HUDEP-2 (cell line): ENCODE data around the gene PERM1.
"Not testable (repeated sequence)": the region's sequence is repeated elsewhere in the genome, so short reads cannot be mapped to it uniquely, and the experiment has no call there.

Experiments
- DNase-seq, 76 experiments: peaks; one replicate each; lab custom pipeline; 2025; ENCODE audit not compliant: unreplicated experiment in 76 of 76; lab: John Stamatoyannopoulos, UW

The PERM1 gene

DNA sequence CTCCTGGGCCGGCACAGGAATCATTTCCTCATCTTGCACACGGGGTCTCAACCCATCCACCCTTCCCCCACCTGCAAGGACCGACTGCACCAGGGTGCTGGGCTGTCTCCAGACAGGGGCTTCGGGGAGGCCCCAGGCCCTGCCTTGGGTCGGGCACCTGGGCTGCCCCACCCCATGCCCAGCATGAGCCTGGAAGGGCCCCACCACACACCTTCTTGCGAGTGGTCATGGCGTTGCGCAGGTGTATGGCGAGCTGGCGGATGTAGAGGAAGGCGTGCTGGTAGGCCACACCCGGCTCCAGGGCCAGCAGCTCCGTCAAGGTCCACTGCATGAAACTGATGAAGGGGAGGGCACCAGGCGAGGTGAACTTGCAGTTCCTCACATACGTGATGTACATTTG lies 29.7 kb downstream of the PERM1 start:
- no peak for DNase-seq

DNA sequence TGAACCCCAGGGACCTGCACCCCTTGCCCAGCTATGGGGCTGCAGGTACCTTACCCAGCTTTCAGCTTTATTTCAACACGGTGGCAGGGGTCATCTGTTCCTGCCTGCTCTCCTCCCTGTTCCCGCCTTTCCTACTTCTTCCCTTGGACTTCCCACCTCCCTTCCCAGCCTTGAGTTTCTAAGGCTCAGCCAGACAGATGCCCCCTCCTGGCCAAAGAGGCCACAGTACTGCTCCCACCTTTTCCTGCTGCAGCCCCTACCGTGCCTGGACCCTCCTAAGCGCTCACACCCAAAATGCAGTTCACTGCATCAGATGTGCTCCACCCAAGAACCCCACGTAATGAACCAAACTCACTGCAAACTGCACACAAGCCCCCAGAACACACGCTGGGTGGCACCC lies 30.5 kb downstream of the PERM1 start:
- no peak for DNase-seq

- DNase-seq: no peak
Observed at GRCh38 chr1:950881-951280, 31.0 kb downstream of the PERM1 start.

DNA sequence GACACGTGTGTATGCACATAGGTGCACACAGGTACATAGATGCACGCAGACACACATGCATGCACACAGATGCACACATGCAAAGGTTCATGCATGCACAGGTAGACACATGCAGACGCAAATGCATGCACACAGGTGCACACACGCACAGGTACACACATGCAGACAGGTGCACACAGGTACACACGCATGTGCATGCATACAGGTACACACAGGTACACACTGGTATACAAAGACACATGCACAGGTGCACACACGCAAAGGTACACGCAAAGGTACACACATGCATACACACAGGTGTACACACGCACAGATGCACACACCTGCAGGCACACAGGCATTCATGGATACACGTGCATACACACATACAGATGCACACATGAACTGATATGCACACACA lies 31.6 kb downstream of the PERM1 start:
- DNase-seq: no peak

DNA sequence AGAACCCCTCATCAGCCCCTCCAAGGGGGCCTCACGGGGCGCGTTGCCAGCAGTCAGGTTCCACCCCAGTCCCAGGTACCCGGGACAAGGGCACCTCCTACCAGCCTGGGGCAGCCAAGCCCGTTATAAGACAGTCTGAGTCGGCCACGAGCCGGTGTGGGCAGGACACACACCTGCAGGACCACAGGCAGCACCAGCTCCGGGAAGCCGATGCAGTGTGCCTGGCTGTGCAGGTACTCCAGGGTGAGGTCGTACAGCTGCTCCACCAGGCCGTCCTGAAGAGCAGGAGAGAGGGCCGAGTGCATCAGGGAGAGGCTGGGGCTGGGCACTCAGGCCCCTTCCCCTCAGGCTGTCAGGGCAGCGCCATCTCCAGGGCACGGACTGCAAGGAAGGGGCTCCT lies 33.9 kb downstream of the PERM1 start:
- no peak for DNase-seq

- DNase-seq: not testable (repeated sequence)
Observed at GRCh38 chr1:946811-947210, 35.1 kb downstream of the PERM1 start.

DNA sequence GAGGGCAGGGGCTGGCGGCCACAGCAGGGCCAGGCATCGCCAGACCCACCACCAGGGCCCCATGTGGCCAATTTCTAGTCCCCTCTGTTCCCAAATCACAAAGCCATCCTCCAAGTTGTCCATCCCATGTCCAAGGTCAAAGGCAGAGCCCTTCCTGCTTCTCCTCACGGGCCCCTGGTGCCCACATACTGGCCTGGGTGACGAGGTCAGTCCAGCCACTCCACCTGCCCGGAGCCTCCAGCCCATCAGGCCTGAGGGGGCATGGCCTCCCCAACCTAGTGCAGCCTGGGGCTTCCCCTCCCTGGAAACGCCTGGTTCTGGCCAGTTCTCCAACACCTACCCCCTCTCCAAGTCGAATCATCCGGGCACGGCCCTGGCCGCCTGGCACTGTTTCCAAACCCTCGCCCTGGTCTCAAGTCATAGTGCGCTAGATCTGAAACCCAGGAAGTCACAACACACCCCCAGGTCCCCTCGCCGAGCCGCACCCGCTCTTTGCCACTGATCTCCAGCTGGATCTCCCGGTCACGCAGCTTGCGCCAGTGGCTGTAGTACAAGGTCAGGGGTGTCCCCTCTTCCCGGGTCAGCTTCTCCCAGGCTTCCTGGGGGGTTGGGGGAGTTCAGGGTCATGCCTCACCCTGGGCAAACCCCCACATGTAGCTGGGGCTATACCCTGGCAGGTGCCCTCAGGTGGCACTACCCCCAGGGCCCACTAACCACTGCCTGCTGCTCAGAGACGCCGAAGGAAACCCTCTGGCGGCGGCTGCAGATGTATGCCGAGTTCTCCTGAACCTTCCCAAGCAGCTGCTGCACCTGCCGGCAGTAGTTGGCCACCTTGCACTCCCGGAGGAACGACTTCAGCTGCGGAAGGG lies 36.0 kb downstream of the PERM1 start:
- DNase-seq: no peak

DNA sequence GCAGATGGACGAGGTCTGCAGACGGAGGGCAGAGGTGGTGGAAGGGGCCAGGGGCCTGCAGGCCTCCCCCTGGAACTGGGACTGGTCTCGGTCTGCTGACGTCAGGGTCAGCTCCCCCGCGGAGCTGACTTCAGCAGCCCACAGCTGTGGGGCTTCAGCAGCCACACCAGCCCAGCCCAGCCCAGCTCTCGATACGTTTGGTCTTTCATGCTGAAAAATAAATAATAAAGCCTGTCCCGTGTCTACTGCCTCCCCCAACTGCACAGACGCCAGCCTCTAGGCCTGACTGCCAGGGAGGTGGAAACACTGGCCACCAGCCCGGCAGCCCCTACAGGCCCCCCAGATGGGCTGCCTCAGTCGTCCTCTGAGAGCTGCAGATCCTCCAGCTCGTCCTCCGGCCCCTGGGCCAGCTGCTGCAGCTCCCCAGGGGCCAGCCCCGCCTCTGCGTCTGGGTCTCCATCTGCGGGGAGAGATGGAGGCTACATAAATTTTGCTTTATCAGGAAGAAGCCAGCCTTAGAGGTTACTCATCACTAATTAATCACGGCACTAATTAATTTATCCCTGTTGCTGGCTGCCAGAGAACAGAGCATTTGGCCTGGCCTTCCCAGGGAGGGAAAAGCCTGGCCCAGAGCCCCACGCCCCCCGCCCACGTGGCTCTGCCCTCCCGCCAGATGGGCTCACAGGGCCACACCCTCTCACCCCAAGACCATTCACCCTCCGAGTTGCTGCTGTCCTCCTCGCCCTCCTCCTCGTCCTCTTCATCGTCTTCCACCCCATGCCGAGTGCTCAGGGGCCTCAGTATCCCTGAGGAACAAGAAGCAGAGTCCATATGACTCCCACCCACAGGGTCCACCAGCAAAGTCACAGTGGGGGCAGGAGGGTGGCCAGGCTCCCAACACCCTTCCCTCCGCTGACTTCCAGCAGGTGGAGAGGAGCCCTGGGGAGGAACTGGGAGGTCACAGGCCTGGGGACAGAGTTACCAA lies 37.3 kb downstream of the PERM1 start:
- DNase-seq: no peak

DNA sequence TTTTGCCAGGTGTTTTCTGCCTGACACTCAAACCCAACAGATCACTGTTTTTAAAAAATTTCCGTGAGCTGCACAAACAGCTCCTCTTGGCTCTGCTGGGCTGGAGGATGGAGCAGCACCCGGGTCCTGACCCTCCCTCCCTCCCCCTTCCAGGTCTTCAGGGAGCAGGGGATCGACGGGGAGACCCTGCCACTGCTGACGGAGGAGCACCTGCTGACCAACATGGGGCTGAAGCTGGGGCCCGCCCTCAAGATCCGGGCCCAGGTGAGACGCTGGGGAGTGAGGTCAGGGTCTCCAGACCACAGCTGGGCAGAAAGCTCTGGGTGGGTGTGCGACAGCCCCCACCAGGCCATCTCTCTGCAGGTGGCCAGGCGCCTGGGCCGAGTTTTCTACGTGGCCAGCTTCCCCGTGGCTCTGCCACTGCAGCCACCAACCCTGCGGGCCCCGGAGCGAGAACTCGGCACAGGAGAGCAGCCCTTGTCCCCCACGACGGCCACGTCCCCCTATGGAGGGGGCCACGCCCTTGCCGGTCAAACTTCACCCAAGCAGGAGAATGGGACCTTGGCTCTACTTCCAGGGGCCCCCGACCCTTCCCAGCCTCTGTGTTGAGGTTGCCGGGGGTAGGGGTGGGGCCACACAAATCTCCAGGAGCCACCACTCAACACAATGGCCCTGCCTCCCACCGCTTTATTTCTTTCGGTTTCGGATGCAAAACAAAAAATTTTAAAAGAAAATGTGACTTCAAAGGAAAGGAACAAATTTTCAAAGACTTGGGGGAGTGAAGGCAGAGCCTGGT lies 38.1 kb downstream of the PERM1 start:
- DNase-seq: no peak

- DNase-seq: no peak
Observed at GRCh38 chr1:942864-943533, 38.9 kb downstream of the PERM1 start.

DNA sequence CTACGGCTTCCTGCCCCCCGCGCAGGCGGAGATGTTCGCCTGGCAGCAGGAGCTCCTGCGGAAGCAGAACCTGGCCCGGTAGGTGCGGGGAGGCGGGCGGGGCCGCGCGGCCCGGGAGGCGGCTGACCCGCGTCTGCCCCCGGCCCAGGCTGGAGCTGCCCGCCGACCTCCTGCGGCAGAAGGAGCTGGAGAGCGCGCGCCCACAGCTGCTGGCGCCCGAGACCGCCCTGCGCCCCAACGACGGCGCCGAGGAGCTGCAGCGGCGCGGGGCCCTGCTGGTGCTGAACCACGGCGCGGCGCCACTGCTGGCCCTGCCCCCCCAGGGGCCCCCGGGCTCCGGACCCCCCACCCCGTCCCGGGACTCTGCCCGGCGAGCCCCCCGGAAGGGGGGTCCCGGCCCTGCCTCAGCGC lies 39.5 kb downstream of the PERM1 start:
- no peak for DNase-seq

GRCh38 chr1:941588-942383 lies 40.1 kb downstream of the PERM1 start:
- peak in 47 of 76 experiments; percentile 8 to 70 (median 36) for DNase-seq

DNA sequence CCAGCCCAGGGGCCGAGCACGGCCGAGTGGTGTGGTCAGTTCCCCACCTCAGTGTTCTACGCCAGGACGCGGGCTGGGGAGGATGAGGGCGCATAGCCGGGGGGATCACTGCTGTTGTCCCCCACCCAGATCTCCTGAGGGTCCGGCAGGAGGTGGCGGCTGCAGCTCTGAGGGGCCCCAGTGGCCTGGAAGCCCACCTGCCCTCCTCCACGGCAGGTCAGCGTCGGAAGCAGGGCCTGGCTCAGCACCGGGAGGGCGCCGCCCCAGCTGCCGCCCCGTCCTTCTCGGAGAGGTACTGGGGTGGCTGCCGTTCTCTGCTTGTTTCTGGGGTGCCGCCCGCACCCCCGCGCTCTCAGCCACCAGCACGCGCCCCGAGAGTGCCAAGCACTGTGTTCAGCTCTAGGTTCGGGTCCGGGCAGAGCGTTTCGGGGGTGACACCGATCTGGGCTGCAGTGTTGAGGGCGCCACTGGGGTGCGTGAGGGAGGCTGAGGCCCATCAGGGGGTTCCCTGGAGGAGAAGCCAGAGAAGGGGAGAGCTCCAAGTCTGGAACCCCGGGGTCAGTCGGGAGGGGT lies 40.8 kb downstream of the PERM1 start:
- DNase-seq: no peak

DNA sequence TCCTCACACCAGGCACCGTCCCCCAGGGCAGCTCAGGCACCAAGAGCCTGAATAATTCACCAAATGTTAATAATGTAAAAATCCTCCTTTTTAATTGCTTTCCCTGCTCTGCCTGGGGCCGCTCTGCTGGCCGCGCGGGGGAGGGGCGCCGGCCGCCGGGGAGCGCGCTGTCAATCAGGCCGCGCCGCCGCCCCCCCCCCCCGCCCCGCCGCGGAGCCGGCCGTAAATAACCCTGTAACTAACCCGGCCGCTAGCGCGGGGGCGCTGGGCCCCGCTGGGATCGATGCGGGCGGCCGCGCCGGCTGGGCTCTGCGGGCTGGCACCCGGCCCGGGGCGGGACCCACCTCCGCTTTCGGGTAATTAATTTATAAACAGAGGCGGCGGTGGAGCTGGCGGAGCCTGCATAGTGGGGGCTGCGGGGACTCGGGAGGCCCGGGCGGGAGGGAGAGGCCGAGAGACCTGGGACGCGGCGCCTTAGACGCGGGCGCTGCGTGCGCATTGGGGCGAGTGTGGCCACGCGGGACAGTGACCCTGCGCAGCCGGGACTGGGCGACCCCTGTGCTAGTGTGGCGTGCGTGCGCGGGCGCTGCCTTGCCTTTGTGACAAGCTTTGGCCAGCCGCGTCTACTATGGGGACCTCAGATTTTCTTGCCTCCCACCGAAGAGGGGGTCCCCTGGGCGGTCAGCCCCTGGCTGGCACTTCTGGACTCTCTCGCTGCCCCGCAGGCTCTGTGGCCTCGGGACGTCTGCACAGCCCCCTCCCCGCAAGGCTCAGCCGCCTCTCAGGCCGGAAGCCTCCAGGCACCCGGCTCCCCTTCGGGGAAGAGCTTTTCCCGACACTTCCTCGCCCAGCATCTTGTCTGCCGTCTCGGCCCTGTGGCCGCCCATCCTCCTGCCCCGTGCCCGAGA lies 41.5 kb downstream of the PERM1 start:
- peak in 56 of 76 experiments; percentile 4 to 84 (median 45) for DNase-seq

DNA sequence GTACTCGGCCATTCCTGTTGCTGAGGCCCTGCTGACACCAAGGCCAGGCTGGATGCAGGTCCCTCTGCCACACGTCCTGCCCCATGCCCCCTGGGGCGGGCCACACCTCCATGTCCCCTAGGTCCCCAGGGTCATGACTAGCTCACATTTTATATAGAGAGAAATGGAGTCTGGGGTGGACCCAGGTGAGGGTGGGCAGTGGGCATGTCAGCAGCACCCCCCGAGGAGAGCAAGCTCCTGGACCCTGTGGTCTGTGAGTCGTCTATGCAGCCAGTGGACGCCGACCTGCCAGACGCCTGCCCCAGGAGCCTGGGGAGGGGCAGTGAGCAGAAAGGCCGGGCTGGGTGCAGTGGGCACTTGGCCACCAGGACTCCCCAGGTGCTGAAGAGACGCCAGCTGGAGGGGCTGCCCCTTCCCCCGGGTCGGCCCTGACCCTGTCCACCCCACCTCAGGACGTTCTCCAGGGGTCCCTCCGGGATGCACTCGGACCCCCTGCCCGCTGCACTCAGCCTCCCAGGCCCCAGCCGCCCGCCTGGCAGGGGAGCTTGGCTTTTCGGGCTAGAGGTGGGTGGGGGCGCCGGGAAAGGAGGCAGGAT lies 42.3 kb downstream of the PERM1 start:
- no peak for DNase-seq

DNA sequence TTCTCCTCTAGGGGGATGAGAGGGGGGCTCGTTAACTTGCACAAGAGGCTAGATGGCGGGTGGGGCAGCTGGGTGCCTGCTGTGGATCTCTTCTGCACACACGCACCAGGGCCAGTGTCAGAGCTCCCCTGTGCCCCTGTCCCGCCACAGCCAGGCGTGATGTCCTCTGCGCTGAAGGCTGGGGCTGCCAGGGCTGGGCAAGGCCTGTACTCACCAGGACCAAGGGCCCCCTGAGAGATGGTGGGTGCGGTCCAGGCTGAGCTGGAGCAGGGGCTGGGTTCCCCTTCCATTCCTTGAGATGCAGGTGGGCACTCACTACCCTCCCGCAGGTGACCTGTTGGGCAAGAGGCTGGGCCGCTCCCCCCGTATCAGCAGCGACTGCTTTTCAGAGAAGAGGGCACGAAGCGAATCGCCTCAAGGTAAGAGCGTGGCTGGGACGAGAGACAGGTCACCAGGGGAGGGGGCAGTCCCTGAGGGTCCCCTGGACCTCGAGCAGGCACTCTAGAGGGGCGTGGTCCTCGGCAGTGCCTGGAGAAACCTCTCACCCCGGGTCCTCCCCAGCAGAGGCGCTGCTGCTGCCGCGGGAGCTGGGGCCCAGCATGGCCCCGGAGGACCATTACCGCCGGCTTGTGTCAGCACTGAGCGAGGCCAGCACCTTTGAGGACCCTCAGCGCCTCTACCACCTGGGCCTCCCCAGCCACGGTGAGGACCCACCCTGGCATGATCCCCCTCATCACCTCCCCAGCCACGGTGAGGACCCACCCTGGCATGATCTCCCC lies 43.0 kb downstream of the PERM1 start:
- no peak for DNase-seq
